Endothelial cell of umbilical vein (primary cell): Measurements from ENCODE around the gene GRID2. TPM values are rescaled to one million over a fixed set of nuclear protein-coding genes. Genes with fewer than 3 reads are reported as not detected.

Source experiments
- BruUV-seq: library from RNA; stranded (reverse); fragments of 400-500 nt; replicated peaks from 2 replicates; lab custom pipeline; 2021; lab: Mats Ljungman, UMichigan
- CTCF ChIA-PET: fragments of 300-600, 350-600 bp; sonication (Branson Sonifier 250); formaldehyde crosslinking; loops from one replicate; lab custom pipeline; 2021; ENCODE audit warnings: antibody characterized with exemption, inconsistent platforms; lab: Charles Lee
- POLR2A ChIA-PET: fragments of 300-600, 350-600 bp; sonication (Branson Sonifier 250); formaldehyde crosslinking; loops from one replicate; lab custom pipeline; 2021; ENCODE audit warnings: antibody characterized with exemption, inconsistent platforms; lab: Charles Lee
- DNase-seq: peaks from one replicate; pipeline ENCODE4 v3.0.0-alpha.2; 2011; ENCODE audit warnings: low read depth, low spot score
- FAIRE-seq: peaks from 2 replicates; lab custom pipeline; 2011; peaks lifted over from hg19 to GRCh38; lab: Jason Lieb, UNC
- H2AFZ ChIP-seq: 2 replicates; pipeline ENCODE4 v1.6.0; 2012; ENCODE audit warnings: low read depth, low read length, control low read depth, inconsistent platforms
- H3K27ac ChIP-seq: 2 replicates; pipeline ENCODE4 v1.5.1; 2011; ENCODE audit warnings: low read depth, mild to moderate bottlenecking, control low read depth, low read length, moderate library complexity; ENCODE audit not compliant: insufficient read depth
- H3K27me3 ChIP-seq, 2 experiments: 2 replicates each; pipeline versions ENCODE4 v1.6.0 to v1.6.1; 2011; ENCODE audit warnings: low read length in 2 of 2, mixed read lengths in 1 of 2; ENCODE audit not compliant: control insufficient read depth in 2 of 2, insufficient read depth in 2 of 2
- H3K36me3 ChIP-seq, 2 experiments: 2 replicates in 1 of 2; 3 replicates in 1 of 2; pipeline ENCODE4 v1.5.1; 2011; ENCODE audit warnings: low read length in 2 of 2, mild to moderate bottlenecking in 1 of 2, moderate library complexity in 1 of 2; ENCODE audit not compliant: control insufficient read depth in 2 of 2, insufficient read depth in 2 of 2; ENCODE audit errors: extremely low read depth in 1 of 2
- H3K4me1 ChIP-seq: 3 replicates; pipeline ENCODE4 v1.5.1; 2011; ENCODE audit warnings: mild to moderate bottlenecking, low read length; ENCODE audit not compliant: control insufficient read depth, insufficient read depth; ENCODE audit errors: extremely low read depth
- H3K4me2 ChIP-seq: 2 replicates; pipeline ENCODE4 v1.6.1; 2011; ENCODE audit warnings: low read length, control low read depth, mixed read lengths; ENCODE audit not compliant: insufficient read depth
- H3K4me3 ChIP-seq, 3 experiments: fragments of 200-600 bp in 1 of 3; sonication (generic), shearing (Covaris generic) in 1 of 3; replicated peaks in 1 of 3; 2 replicates each; pipeline ENCODE4 v1.5.1; 2011 to 2016; ENCODE audit warnings: control low read depth in 3 of 3, low read length in 3 of 3, mild to moderate bottlenecking in 2 of 3, inconsistent platforms in 1 of 3, low read depth in 1 of 3, moderate library complexity in 1 of 3; ENCODE audit not compliant: insufficient read depth in 1 of 3
- H3K79me2 ChIP-seq: 2 replicates; pipeline ENCODE4 v1.6.0; 2012; ENCODE audit warnings: low read length, inconsistent platforms; ENCODE audit not compliant: control insufficient read depth, insufficient read depth
- H3K9ac ChIP-seq: replicated peaks from 2 replicates; pipeline ENCODE3; 2011; ENCODE audit warnings: low read length, control low read depth; ENCODE audit not compliant: insufficient read depth; ENCODE audit errors: extremely low read depth
- H3K9me1 ChIP-seq: replicated peaks from 3 replicates; pipeline ENCODE4 v1.6.0; 2011; ENCODE audit warnings: mild to moderate bottlenecking, low read length; ENCODE audit not compliant: control insufficient read depth, insufficient read depth; ENCODE audit errors: extremely low read depth
- H3K9me3 ChIP-seq: replicated peaks from 2 replicates; pipeline ENCODE4 v1.5.1; 2012; ENCODE audit warnings: low read length, inconsistent platforms; ENCODE audit not compliant: control insufficient read depth, insufficient read depth
- H4K20me1 ChIP-seq: replicated peaks from 2 replicates; pipeline ENCODE3; 2011; ENCODE audit warnings: mild to moderate bottlenecking, low read length; ENCODE audit not compliant: control insufficient read depth, insufficient read depth; ENCODE audit errors: extremely low read depth
- CTCF ChIP-seq, 2 donors: IDR thresholded peaks; 1 replicate in 1 of 2; 2 replicates in 1 of 2; pipeline ENCODE4 v1.5.1; 2011; ENCODE audit warnings: low read length in 2 of 2, mild to moderate bottlenecking in 2 of 2, moderate library complexity in 2 of 2, control low read depth in 1 of 2, inconsistent platforms in 1 of 2, low read depth in 1 of 2; ENCODE audit not compliant: insufficient read depth in 1 of 2; ENCODE audit errors: extremely low read depth in 1 of 2
- EZH2 ChIP-seq: IDR thresholded peaks from 2 replicates; pipeline ENCODE4 v1.6.1; 2012; ENCODE audit warnings: borderline replicate concordance, low read depth, mild to moderate bottlenecking, moderate library complexity, low read length, inconsistent platforms; ENCODE audit not compliant: severe bottlenecking
- FOS ChIP-seq: IDR thresholded peaks from 2 replicates; pipeline ENCODE4 v1.6.1; 2011; ENCODE audit warnings: mild to moderate bottlenecking, low read length, moderate library complexity, borderline replicate concordance; ENCODE audit not compliant: insufficient read depth
- GATA2 ChIP-seq: IDR thresholded peaks from 2 replicates; pipeline ENCODE4 v1.7.0; 2011; ENCODE audit warnings: low read depth, mild to moderate bottlenecking, moderate library complexity, mixed read lengths, low read length; ENCODE audit not compliant: insufficient read length, insufficient read depth
- JUN ChIP-seq: IDR thresholded peaks from 2 replicates; pipeline ENCODE4 v1.6.1; 2011; ENCODE audit warnings: borderline replicate concordance, low read depth; ENCODE audit not compliant: insufficient read length, insufficient read depth
- MAX ChIP-seq: IDR thresholded peaks from 2 replicates; pipeline ENCODE4 v1.6.1; 2011; ENCODE audit not compliant: insufficient read depth, insufficient read length
- MYC ChIP-seq: IDR thresholded peaks from one replicate; pipeline ENCODE4 v1.6.1; 2011; ENCODE audit warnings: mild to moderate bottlenecking, low read depth, low read length
- POLR2A ChIP-seq: IDR thresholded peaks from 2 replicates; pipeline ENCODE4 v1.6.1; 2012; ENCODE audit warnings: low read depth, mild to moderate bottlenecking, control low read depth, low read length
- POLR2AphosphoS5 ChIP-seq: IDR thresholded peaks from 2 replicates; pipeline ENCODE4 v1.6.1; 2012; ENCODE audit warnings: low read depth, mild to moderate bottlenecking, control low read depth, low read length, moderate library complexity; ENCODE audit not compliant: insufficient read depth
- dilution Hi-C: fragments of 300-500 bp; cut with MboI; formaldehyde crosslinking; loops from one replicate; pipeline ENCODE4 v1.15.0; 2019; ENCODE audit warnings: low sequenced_read_pairs; ENCODE audit not compliant: extremely low pct_ligation_motif_present
- intact Hi-C: fragments of 100-400 bp; cut with micrococcal nuclease; formaldehyde crosslinking; loops from one replicate; pipeline ENCODE4 v1.10.0; 2022
- polyA plus RNA-seq, 4 experiments: library from polyadenylated mRNA; depleted of rRNA in 3 of 4; stranded (reverse) in 3 of 4; unstranded in 1 of 4; fragments of >200 nt; gene quantifications; 2 replicates each; pipeline versions ENCODE4 v1.2.1 to v1.2.3, GENCODE V29; 2011 to 2012; ENCODE audit warnings: missing spikeins in 1 of 4
- total RNA-seq: library from RNA; stranded (reverse); gene quantifications from 2 replicates; pipeline ENCODE4 v1.2.3, GENCODE V29; 2021

Gene GRID2
- total and polyA plus RNA-seq, 2 donors (not counting 3 experiments of a cell fraction or from before 2014, with no cell fraction given), result not detected

GRCh38 chr4:92359491-92359890 is 55.7 kb downstream of the GRID2 start:
- Histone ChIP-seq H3K36me3 (no peaks in the 10 kb centered on the region), H3K4me2 (no peak overlapping the region), H2AFZ (no peak overlapping the region), H3K4me1 (no peaks in the 10 kb centered on the region), H3K9me3 (no peaks in the 10 kb centered on the region), H3K4me3 (no peak overlapping the region), H4K20me1 (no peaks in the 10 kb centered on the region), H3K79me2 (no peaks in the 10 kb centered on the region), H3K9ac (no peak overlapping the region), H3K27ac (no peak overlapping the region), H3K27me3 (no peaks in the 10 kb centered on the region), H3K9me1 (no peaks in the 10 kb centered on the region)
- dilution Hi-C loops, result no loop called here
- CTCF ChIA-PET, result no interaction called here
- intact Hi-C loops, result no loop called here
- TF ChIP-seq EZH2 (no peak), CTCF (IDR thresholded peaks at IDR 0.05; ENCODE audit: extremely low read depth in 1 of 2, insufficient read depth in 1 of 2, low read depth in 1 of 2, low read length in 2 of 2) (no peak)
- no peak for FAIRE-seq
- POLR2A ChIA-PET, result no interaction called here
- BruUV-seq, result no TSS peak
- peak; percentile 1 for DNase-seq

- CTCF ChIA-PET, result no interaction called here
- dilution Hi-C loops (no loop called here), intact Hi-C loops (no loop called here)
- Histone ChIP-seq H3K4me1 (no peaks in the 10 kb centered on the region), H3K9me3 (no peaks in the 10 kb centered on the region), H2AFZ (no peak overlapping the region), H3K9me1 (no peaks in the 10 kb centered on the region), H3K27me3 (no peaks in the 10 kb centered on the region), H3K4me3 (no peak overlapping the region), H3K27ac (no peak overlapping the region), H4K20me1 (no peaks in the 10 kb centered on the region), H3K36me3 (no peaks in the 10 kb centered on the region), H3K4me2 (no peak overlapping the region), H3K79me2 (no peaks in the 10 kb centered on the region), H3K9ac (no peak overlapping the region)
- TF ChIP-seq POLR2AphosphoS5, result no peak
- no peak for TF ChIP-seq CTCF (IDR thresholded peaks at IDR 0.05; ENCODE audit: extremely low read depth in 1 of 2, insufficient read depth in 1 of 2, low read depth in 1 of 2, low read length in 2 of 2)
- TF ChIP-seq POLR2A, result no peak
- TF ChIP-seq EZH2, result no peak
- no peak for TF ChIP-seq FOS
- TF ChIP-seq MAX, result no peak
- no peak for TF ChIP-seq JUN
- no peak for TF ChIP-seq GATA2
- TF ChIP-seq MYC, result no peak
- DNase-seq (no peak), FAIRE-seq (no peak)
- POLR2A ChIA-PET, result no interaction called here
- BruUV-seq, result no TSS peak
These were observed 58.3 kb downstream of the GRID2 start for GRCh38 chr4:92362028-92362427.
